HG03025 (cell line): ENCODE measurements around the gene DIPK1A.
"Not testable (repeated sequence)": the region's sequence is repeated elsewhere in the genome, so short reads cannot be mapped to it uniquely, and the experiment has no call there.

Experiments used
- ATAC-seq: cut with Tn5 transposase; IDR thresholded peaks from one replicate; pipeline ENCODE4 v1.9.1; 2021; ENCODE audit warnings: mild to moderate bottlenecking, moderate library complexity; ENCODE audit not compliant: unreplicated experiment, low FRiP score

Gene DIPK1A

DNA sequence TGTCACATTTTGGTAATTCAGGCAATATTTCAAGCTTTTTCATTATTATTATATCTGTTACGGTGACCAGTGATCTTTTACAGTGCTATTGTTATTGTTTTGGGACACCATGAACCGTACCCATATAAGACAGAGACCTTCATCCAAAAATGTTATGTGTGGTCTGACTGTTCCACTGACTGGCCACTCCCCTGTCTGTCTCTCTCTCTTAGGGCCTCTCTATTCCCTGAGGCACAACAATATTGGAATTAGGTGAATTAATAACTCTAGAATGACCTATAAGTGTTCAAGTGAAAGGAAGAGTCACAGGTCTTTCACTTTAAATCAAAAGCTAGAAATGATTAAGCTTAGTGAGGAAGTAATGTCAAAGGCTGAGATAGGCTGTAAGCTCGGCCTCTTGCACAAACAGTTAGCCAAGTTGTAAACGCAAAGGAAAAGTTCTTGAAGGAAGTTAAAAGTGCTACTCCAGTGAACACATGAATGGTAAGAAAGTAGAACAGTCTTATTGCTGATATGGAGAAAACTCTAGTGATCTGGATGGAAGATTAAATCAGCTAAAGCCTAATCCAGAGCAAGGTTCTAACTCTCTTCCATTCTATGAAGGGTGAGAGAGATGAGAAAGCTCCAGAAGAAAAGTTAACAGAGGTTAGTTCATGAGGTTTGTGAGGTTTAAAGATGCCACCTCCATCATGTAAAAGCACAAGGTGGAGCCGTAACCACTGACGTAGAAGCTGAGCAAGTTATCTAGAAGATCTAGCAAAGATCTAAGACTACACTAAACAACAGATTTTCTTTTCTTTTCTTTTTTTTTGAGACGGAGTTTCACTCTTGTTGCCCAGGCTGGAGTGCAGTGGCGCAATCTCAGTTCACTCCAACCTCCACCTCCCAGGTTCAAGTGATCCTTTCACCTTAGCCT lies 19.7 kb upstream of the DIPK1A start:
- ATAC-seq: no peak

GRCh38 chr1:92975551-92976232 lies 14.4 kb upstream of the DIPK1A start:
- peak; percentile 61 for ATAC-seq

- ATAC-seq: not testable (repeated sequence)
Measured at GRCh38 chr1:92974112-92974511, 12.8 kb upstream of the DIPK1A start.

DNA sequence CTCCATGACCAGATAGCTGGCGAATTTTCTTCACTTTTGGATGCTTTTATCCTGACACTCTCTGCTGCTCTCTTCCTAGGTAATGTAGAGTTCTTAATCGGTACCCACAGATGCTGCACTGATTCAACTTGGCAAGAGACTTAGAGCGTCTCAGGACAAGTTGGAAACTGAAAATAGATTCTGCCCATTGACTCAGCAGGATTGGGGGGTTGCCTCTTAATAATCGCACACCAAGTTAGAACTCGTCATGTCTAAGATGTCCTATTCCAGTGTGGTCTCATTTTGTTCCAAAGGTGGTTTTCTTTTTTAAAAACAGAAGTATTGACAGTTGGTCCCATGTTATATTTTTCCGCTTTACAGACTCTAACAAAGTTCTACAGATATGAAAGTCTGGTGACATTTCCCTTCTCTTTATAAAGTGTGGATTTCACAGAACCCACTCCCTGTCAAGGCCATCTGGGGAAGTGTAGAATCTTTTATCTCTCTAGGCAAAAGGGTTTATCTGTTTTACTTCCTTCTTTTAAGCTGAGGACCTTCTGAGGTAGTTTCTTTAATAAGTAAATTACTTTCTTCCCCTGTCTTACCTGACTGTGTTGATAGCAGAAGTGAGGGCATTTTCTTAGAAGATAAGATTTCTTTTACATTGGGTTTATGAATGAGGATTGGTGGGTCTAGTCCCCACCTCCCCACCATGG lies 12.1 kb upstream of the DIPK1A start:
- ATAC-seq: no peak

DNA sequence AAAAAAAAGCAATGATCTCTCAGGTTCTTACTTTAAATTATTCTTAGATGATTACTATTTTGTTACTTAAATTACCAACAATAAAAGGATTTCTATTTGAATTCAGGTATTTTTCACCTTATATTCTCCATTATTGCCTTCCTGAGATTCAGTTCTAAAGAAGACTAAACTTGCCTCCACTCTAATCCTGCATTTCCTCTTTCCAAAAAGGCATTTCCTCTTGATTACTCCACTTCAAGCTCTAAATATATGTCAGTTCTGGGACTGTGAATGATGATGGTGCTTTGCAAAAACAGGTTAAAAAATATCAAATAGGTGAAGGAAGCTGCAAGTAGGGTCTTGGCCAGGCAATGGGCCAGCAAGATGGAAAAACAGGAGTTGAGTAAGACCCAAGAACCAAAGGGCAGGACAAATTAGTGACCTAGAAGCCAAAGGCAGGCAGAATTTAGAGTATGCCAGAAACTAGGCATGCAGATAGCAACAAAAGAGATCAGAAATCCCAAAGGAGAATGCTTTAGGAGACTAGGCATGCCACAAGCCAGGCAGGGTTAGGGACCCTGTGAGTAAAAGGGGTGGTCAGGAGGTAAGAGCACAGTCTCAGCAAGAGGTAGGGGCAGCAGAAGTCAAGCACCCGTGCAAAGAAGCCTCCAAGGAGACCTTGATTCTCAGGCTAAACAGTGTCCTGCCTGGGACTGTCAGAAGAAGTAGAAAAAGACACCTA lies 11.3 kb upstream of the DIPK1A start:
- no peak for ATAC-seq

GRCh38 chr1:92971932-92972331 lies 10.7 kb upstream of the DIPK1A start:
- ATAC-seq: not testable (repeated sequence)

- no peak for ATAC-seq
Measured at GRCh38 chr1:92970990-92971689, 9.9 kb upstream of the DIPK1A start.

- no peak for ATAC-seq
Measured at GRCh38 chr1:92969517-92969916, 8.3 kb upstream of the DIPK1A start.

DNA sequence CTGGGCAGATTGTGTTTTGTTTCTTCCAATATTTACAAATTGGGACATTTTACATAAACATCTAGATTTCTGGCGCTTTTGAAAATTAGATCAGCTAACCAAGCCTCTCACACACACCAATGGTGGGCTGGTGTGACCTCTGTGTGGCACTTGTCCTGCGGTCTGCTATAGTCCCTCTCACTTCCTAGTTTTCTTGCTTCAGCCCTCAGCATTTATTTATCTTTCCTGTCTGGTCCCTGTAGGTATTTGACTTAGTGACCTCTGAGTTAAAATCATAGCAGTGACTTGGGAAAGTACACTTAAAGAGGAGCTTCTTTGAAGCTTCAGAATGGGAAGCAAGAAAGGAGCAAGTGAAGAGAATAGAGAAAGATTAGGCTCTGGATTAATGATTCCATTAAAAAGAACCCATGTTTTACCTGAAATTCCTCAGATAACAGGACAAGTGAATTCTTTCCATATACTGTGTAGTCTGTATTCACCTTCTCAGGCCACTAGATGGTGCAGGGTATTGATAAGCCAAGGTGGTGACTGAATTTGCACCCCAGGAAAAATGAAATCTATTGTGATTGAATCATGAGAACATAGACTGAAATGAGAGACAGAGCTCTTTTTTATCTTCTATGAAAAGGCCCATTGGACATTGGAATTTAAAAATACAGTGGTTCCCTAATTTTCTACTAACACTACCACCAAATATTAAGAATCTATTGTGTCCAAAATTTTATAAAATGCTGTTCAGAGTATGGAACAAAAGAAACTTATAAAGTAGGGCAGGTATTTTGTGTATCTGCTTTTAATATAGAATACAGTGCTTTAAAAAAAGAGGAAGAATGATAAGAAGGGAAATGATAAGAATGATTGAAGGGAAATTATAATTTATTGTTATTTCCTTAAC lies 7.1 kb upstream of the DIPK1A start:
- ATAC-seq: no peak

DNA sequence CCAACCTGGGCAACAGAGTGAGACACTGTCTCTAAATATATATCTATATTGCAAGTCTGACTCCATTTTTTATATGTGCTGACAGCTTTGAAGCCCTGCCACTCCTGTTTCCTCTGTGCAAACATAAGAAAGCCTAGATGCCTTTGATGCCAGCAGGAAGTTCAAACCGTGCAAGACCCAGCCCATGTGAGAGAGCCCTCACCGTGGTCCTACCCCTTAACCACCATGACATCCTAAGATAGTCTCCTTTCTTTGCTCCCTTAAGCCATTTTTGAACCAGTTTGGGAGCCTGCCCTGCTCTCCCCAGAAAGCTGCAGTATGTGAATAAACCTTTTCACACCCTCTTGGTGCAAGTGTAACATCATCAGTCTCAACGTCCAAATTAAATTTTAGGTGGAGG lies 3.7 kb upstream of the DIPK1A start:
- ATAC-seq: no peak

GRCh38 chr1:92964316-92964715 lies 3.1 kb upstream of the DIPK1A start:
- no peak for ATAC-seq

DNA sequence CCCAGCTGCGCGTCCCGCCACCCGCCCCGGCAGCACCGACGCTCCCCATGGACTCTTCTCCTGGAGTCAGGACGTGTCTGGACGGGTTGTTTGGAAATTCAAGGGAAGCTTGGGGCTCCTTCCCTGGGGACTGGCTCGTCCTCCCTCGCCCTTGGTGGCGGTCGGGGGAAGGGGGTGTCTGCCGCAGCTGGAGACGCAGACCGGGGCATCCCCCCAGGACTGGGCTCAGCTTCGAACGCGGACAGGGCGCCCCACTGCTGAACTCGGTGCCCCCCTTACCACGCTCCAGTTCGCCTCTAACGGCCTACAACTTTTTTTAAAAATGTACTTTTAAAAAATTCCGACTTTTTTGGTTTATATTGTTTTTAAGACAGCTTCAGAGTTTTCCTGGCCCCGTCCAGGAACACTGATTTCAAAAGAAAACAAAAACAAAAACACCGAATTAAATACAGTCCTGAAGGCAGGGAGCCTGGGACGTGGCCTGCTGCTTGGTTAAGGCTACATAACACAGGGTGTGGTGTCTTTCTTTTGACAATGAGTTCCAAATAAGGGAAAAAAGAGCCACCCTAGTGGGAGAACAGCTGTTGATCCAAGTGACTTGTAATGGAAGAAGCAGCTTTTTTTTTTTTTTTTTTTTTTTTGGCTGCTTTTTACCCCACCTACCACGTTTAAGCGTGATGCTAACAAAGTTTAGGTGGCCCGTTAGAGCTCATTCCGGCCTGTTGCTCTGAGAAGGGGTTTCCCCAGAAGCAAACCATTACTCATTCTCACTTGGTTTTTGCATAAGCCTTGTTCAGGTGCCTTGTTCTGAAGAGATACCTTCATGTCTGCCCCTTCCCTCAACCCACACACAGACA lies 862 bp upstream of the DIPK1A start:
- ATAC-seq: peak; percentile 43

GRCh38 chr1:92960395-92961130 lies 699 bp downstream of the DIPK1A start:
- ATAC-seq: peak; percentile 30

DNA sequence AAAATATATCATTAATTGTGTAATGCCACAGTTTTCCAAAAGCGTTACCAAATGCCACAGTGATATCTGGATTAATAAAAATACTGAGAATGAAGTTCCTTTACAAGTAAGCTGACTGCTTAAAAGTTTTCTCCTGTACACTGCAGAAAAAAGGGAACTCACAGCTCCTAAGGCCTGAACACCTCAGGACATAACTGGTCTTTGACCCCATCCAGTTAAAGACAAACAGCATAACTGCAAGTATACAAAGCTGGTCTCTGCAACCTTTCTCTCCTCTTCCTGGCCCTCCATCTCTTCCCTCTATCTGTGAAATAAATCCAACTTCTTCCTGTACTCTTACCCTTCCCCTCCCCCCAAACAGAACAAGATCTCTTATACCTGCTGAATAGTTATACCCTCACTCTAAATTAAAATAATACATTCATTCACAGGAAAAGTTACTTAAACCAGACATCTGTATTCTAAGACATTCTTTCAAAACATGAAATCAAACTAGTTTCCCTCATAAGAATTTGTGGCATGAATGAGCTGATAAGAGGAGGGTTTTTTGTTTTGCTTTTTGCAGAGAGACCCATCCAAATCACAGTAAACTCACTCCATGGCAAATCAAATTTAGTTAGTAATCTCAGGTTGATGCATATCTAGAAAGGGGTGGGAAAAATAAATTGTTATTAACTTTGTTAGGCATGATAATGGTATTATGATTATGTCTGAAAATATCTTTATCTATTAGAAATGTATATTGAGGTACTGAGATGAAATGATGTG lies 2.9 kb downstream of the DIPK1A start:
- no peak for ATAC-seq

- ATAC-seq: peak; percentile 50
Measured at GRCh38 chr1:92957030-92957734, 4.1 kb downstream of the DIPK1A start.
